Prostate gland (tissue), 2 donors: Measurements from ENCODE around the gene MBOAT7.

Experiments used
- POLR2A ChIP-seq: fragments of 450-650 bp; IDR thresholded peaks from one replicate; pipeline ENCODE4 v1.6.1; 2016; ENCODE audit warnings: antibody characterized with exemption, mild to moderate bottlenecking
- POLR2AphosphoS5 ChIP-seq: sonication (generic); formaldehyde crosslinking; IDR thresholded peaks from one replicate; pipeline ENCODE4 v1.6.1; 2017; ENCODE audit warnings: antibody characterized with exemption
- TF ChIP-seq, protein P1 (sequence below), 4 experiments: fragments of 200-600 bp in 2 of 4; fragments of 450-650 bp in 2 of 4; sonication (generic) in 2 of 4; IDR thresholded peaks; 1 replicate in 3 of 4; 2 replicates in 1 of 4; pipeline ENCODE4 v1.5.1; 2016 to 2019; ENCODE audit warnings: antibody characterized with exemption in 4 of 4, mild to moderate bottlenecking in 2 of 4, moderate library complexity in 2 of 4

DNA sequence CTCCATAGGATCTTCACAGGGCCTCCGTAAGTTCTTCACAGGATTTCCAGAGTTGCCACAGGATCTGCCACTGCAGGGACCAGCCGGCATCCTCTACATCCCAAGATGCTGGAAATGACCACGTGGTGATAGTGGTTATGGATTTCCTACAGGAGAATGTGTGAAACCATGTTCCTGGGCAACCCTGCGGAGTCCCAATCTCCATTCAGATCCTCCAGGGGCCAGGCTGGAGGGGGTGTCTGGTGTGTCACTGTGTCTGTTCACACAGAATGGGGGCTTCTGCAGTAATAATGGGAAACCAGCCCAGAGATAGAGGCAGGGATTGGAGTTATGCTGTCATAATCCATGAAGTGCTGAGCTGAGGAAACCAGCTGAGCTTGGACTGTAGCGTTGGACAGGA, 44.6 kb upstream of the MBOAT7 start:
- TF ChIP-seq, protein P1, sequence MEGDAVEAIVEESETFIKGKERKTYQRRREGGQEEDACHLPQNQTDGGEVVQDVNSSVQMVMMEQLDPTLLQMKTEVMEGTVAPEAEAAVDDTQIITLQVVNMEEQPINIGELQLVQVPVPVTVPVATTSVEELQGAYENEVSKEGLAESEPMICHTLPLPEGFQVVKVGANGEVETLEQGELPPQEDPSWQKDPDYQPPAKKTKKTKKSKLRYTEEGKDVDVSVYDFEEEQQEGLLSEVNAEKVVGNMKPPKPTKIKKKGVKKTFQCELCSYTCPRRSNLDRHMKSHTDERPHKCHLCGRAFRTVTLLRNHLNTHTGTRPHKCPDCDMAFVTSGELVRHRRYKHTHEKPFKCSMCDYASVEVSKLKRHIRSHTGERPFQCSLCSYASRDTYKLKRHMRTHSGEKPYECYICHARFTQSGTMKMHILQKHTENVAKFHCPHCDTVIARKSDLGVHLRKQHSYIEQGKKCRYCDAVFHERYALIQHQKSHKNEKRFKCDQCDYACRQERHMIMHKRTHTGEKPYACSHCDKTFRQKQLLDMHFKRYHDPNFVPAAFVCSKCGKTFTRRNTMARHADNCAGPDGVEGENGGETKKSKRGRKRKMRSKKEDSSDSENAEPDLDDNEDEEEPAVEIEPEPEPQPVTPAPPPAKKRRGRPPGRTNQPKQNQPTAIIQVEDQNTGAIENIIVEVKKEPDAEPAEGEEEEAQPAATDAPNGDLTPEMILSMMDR (IDR thresholded peaks at IDR 0.05) = no peak
- TF ChIP-seq POLR2AphosphoS5 (no peak), POLR2A (no peak)
